K562 (cell line): ENCODE results near the gene POLR3K. TPM values are rescaled to one million over a fixed set of nuclear protein-coding genes. Genes with fewer than 3 reads are reported as not detected.

Source experiments
- BDP1 ChIP-seq: IDR thresholded peaks from 3 replicates; pipeline ENCODE4 v1.6.1; 2011; ENCODE audit not compliant: insufficient read length, insufficient read depth
- CCNT2 ChIP-seq: IDR thresholded peaks from 2 replicates; pipeline ENCODE4 v1.6.1; 2011; ENCODE audit warnings: borderline replicate concordance, low read depth, mild to moderate bottlenecking, moderate library complexity, mixed read lengths, low read length; ENCODE audit not compliant: insufficient read length; ENCODE audit errors: extremely low read depth
- CEBPB ChIP-seq: fragments of 450-650 bp; IDR thresholded peaks from 2 replicates; pipeline ENCODE4 v1.6.1; 2016; ENCODE audit warnings: missing genetic modification characterization, missing compliant biosample characterization
- CEBPG ChIP-seq, 3 experiments: fragments of 200-800 bp in 1 of 3; sonication (Bioruptor generic) in 1 of 3; sonication (generic) in 1 of 3; formaldehyde crosslinking in 1 of 3; IDR thresholded peaks in 2 of 3; conservative IDR thresholded peaks in 1 of 3; 2 replicates each; pipeline versions ENCODE4 v1.6.1 to v1.8.0; 2016 to 2022; ENCODE audit warnings: missing compliant biosample characterization in 2 of 3, missing genetic modification characterization in 2 of 3, mild to moderate bottlenecking in 1 of 3, missing genetic modification reagents in 1 of 3
- FOXA3 ChIP-seq, 2 experiments: fragments of 450-650 bp in 1 of 2; sonication (generic) in 1 of 2; formaldehyde crosslinking; IDR thresholded peaks in 1 of 2; conservative IDR thresholded peaks in 1 of 2; 2 replicates each; pipeline versions ENCODE4 v1.4.0 to v1.8.0; 2020 to 2022; ENCODE audit warnings: mild to moderate bottlenecking in 2 of 2, missing genetic modification reagents in 1 of 2
- L3MBTL2 ChIP-seq: fragments of 450-650 bp; IDR thresholded peaks from 2 replicates; pipeline ENCODE4 v1.6.1; 2016; ENCODE audit warnings: mild to moderate bottlenecking, moderate library complexity
- MAFG ChIP-seq: fragments of 450-650 bp; conservative IDR thresholded peaks from 2 replicates; pipeline ENCODE4 v1.6.1; 2016; ENCODE audit warnings: missing genetic modification characterization, missing compliant biosample characterization
- OTX1 ChIP-seq: fragments of 450-650 bp; formaldehyde crosslinking; IDR thresholded peaks from 2 replicates; pipeline ENCODE4 v1.4.0; 2022; ENCODE audit warnings: mild to moderate bottlenecking
- RBM17 ChIP-seq: fragments of 200-400 bp; formaldehyde crosslinking; IDR thresholded peaks from 2 replicates; pipeline ENCODE4 v1.6.1; 2017; ENCODE audit warnings: low read depth, mild to moderate bottlenecking, low read length, borderline replicate concordance
- TCF7L2 ChIP-seq: fragments of 150-350 bp; IDR thresholded peaks from 2 replicates; pipeline ENCODE4 v1.6.1; 2016; ENCODE audit warnings: low read depth, mild to moderate bottlenecking, low read length, moderate library complexity
- ZBTB40 ChIP-seq, 2 experiments: fragments of 450-650 bp in 1 of 2; sonication (generic) in 1 of 2; formaldehyde crosslinking in 1 of 2; IDR thresholded peaks; 2 replicates each; pipeline versions ENCODE4 v1.7.1 to v1.9.0; 2016 to 2022; ENCODE audit warnings: inconsistent platforms in 1 of 2, mild to moderate bottlenecking in 1 of 2, missing genetic modification reagents in 1 of 2
- ZNF41 ChIP-seq: fragments of 250-450 bp; sonication (Bioruptor Pico); conservative IDR thresholded peaks from 2 replicates; pipeline ENCODE4 v1.4.0; 2020; ENCODE audit warnings: mild to moderate bottlenecking
- ZNF592 ChIP-seq: fragments of 450-650 bp; IDR thresholded peaks from 2 replicates; pipeline ENCODE4 v1.6.1; 2017; ENCODE audit warnings: antibody characterized with exemption, mild to moderate bottlenecking
- ZNF695 ChIP-seq: fragments of 450-650 bp; formaldehyde crosslinking; IDR thresholded peaks from 2 replicates; pipeline ENCODE4 v1.4.0; 2020; ENCODE audit warnings: mild to moderate bottlenecking, moderate library complexity
- polyA plus RNA-seq, 8 experiments: library from polyadenylated mRNA; depleted of rRNA in 4 of 8; stranded (reverse) in 5 of 8; unstranded in 3 of 8; fragments of >200 nt; fragmentation: Nextera tagmentation in 2 of 8; fragmentation: Illumina TruSeq in 1 of 8; extraction: Ambion mirVana in 2 of 8; extraction: Trizol in 1 of 8; gene quantifications; 2 replicates each; pipeline versions ENCODE4 v1.2.1 to v1.2.3, GENCODE V29; 2011 to 2014; ENCODE audit warnings: inconsistent platforms in 1 of 8, missing spikeins in 1 of 8
- total RNA-seq, 7 experiments: library from RNA; depleted of rRNA in 6 of 7; stranded (reverse); fragments of >200 nt in 6 of 7; fragmentation: Illumina TruSeq in 2 of 7; extraction: Trizol in 2 of 7; gene quantifications; 2 replicates each; pipeline versions ENCODE4 v1.2.1 to v1.2.3, GENCODE V29; 2011 to 2021; ENCODE audit warnings: low replicate concordance in 1 of 7

Gene POLR3K
- total and polyA plus RNA-seq, 9 of the 15 experiments (the other 6 are each of a cell fraction or from before 2014, with no cell fraction given): 42.1 to 315 (median 86.7) TPM

- TF ChIP-seq ZBTB40 (IDR thresholded peaks at IDR 0.05) (0 out of 2 replicates have a peak, but pooled peaks have one; percentile 23), ZBTB40 (CRISPR knock-in tag; IDR thresholded peaks at IDR 0.05) (no peak), OTX1 (CRISPR knock-in tag) (no peak), ZNF592 (no peak; the same call in none of the 2 replicates), RBM17 (no peak), TCF7L2 (no peak), FOXA3 (CRISPR knock-in tag; conservative IDR thresholded peaks at IDR 0.05 in 1 of 2, IDR thresholded peaks at IDR 0.05 in 1 of 2) (no peak; a peak in 1 of 4 replicates), ZNF695 (CRISPR knock-in tag) (no peak), CEBPB (tag) (no peak), CEBPG (CRISPR knock-in tag; IDR thresholded peaks at IDR 0.05) (no peak), CEBPG (tag; conservative IDR thresholded peaks at IDR 0.05 in 1 of 2, IDR thresholded peaks at IDR 0.05 in 1 of 2) (no peak), ZNF41 (CRISPR knock-in tag) (no peak), MAFG (tag) (no peak), L3MBTL2 (no peak), CCNT2 (no peak), BDP1 (no peak)
These were observed 23.9 kb upstream of the POLR3K start (continued) for GRCh38 chr16:77273-77806.
